HG03139 (cell line): Measurements from ENCODE around the gene LYSET.
"Not testable (repeated sequence)": the region's sequence is repeated elsewhere in the genome, so short reads cannot be mapped to it uniquely, and the experiment has no call there.

ENCODE experiments used
- ATAC-seq: cut with Tn5 transposase; IDR thresholded peaks from one replicate; pipeline ENCODE4 v1.9.1; 2021; ENCODE audit not compliant: unreplicated experiment

Gene LYSET

DNA sequence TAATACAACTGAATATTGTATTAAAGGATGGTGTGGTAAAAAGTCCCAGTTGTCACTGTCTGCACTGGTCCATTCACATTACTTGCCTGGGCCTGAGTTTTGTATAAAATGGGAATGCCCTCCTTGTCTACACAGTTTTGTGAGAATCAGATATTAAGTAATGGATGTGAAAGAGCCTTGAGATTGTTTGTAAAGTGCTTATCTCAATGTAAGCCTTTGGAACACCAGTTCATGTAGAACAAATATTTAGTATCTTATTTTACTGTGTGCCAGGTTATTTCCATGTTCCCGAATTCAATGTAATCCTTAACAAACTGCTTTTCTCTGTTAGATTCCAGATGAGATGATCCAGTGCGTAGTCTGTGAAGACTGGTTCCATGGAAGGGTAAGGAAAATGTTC lies 29.5 kb downstream of the LYSET start:
- no peak for ATAC-seq

DNA sequence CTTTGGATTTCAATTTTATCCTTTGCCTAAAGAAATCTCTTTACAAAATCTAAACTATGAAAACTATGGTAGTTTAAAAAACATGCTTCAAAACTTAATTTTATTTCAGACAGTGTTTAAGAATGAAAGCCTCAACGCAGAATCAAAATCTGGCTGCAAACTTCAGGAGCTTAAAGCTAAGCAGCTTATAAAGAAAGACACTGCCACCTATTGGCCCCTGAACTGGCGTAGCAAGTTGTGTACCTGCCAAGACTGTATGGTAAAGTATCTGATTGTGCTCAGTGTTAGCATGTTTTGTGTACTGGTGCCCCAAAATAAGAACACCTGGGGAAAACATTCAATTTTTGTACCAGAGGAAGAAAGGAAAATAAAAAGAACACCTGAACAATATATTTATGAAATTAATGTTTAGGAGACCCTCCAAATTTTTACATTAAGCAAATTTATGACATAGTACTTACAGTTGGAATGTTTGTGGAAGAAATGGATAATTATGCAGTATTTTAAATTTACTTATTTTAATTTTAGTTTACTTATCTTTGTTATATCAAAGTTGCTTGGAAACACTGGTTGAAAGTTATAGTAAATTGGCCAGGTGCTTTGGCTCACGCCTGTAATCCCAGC lies 34.1 kb downstream of the LYSET start:
- ATAC-seq = no peak

DNA sequence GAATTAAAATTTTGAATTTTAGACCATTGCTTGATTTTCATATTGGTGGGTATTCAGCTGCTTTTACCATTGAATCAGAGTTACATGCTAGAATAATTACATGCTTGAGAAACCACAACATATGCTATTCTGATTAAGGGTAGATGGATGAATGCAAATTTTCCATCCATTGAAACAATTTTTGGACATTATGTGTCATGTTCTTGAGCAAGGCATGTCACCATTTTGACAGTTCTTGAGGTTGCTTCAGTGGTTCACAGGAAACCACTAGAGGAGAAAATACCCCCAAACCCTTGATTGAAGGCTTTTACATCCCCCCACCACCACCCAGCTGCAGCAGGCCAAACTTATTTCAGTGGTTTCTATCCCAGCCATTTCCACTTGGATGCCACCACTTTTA lies 35.4 kb downstream of the LYSET start:
- no peak for ATAC-seq

DNA sequence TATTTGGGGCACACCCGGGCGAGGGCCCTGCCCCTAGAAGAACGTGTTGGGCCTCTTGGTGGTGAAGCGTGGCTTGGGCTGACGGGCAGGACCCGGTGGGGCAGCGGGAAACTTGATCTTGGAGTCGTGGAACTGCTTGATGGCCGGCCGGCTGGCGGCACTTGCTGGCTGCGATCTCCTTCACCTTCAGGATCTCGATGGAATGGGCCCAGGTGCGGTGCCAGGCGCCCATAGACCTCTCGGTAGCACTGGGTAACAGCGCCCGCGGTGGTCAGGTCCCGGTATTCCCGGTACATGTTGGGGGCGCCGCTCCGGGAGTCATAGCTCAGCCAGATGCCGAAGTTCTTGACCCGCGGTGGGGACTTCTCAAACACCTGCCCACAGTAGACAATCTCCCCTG lies 38.4 kb downstream of the LYSET start:
- ATAC-seq = no peak

DNA sequence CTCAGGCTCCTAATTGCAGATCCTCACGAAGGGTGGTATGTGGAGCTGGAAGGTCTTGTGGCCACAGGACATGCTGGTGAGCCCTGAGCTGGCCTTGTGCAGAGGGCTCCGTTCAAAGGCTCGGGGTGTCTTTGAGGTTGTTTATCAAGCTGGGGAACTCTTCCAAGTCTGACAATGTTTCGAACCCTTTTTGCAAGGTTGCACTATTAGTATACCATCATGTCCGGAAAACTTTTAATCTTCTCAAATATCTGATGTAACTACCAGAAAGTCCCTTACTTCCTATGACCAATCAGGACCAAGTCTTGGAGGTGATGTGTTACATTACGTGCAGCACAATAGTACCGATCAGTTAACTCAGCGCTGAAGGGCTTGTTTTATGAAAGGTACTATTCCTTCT lies 43.4 kb downstream of the LYSET start:
- no peak for ATAC-seq

DNA sequence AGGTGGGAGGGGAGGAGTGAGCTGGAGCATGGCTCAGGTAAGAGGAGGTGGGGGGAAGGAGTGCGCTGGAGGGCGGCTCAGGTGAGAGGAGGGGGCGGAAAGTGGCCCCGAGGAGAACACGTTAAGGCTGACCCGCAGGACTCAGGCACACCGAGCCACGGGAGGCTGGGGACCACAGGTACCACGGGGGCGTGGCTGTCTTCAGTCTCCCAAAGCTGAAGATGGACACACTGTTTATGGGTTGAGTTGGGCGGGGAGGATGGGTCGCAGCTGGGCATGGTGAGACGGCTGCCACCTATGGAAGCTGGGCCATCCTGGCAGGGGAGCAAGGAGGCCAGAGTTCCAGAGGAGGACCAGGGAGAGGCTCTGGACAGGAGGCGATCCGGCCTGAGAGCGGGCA lies 45.4 kb downstream of the LYSET start:
- ATAC-seq = no peak

DNA sequence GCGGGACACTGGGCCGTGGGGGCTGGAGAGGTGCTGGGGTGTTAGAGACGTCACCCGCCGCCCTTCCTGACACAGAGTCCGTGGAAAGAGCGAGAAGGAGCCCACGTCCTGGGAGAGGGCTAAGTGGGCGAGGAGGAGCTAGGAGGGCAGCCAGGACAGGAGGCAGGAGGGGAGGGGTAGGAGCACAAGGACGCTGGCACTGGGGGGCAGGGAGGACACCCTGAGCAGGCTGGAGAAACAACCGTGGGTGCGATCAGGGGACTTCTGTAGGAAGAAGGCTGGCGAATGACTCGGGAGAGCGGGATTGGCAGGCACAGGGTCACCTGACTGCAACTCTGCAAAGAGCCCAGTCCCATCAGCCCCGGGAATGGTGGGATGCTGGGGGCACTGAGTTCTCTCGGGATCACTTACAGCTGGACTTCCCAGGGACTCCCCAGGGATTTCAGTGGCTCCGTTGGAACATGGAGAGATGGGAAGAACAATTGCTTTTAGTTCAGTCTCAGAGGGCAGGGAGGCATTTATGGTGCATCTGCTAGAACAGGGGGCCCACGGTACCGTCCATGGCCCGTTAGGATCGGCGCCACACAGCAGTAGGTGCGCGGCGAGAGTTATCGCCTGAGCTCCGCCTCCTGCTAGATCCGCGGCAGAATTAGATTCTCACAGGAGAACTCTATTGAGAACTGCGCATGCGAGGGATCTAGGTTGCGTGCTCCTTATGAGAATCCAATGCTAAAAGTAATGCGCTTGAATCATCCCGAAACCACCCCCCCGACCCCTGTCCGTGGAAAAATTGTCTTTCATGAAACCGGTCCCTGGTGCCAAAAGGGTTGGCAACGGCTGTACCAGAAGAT lies 46.2 kb downstream of the LYSET start:
- ATAC-seq = no peak

DNA sequence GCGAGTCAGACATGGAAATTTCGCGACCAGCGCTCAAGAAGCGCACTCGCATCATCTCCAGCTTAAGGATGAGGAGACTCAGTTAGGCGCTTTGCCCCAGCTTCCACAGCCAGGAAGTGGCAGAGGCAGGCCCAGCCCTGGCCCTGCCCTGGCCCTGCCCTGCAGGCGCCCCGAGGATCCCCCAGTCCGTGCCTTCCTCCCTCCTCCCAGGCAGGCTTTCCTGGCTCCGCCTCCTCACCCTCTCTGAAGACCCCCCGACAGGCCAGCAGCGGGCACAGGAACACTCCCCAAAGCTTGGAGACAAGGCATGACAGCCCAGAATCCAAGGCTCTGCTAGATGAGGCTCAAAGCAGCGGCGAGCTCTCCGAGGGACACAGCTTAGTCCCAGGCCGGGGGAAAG lies 47.0 kb downstream of the LYSET start:
- no peak for ATAC-seq

DNA sequence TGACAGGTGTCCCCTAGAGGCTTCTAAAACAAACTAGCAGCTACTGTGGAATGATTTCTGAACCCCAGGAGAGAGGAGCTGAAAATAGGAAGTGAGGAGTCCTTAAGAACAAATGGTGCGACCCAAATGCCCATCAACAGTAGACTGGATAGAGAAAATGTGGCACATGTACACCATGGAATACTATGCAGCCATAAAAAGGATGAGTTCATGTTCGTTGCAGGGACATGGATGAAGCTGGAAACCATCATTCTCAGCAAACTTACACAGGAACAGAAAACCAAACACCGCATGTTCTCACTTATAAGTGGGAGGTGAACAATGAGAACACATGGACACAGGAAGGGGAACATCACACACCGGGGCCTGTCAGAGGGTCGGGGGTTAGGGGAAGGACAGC lies 48.0 kb downstream of the LYSET start:
- ATAC-seq = not testable (repeated sequence)

DNA sequence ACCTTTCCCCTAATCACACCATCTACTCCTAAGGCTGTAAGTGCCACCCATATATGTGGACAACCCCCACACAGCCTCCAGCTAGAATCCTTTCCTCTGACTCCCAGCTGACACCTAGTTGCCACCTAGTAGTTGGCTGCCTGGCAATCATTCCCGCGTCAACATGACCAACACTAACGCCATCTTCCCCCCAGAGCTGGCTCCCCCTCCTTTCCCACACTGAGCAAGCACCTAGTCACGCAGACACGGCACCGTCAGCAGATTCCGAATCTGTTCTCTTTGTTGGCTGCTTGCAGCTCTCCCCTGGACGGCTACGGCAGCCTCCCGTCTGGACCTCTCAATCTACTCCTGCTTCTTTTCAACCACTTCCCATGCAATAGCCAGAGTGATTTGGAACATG lies 49.7 kb downstream of the LYSET start:
- no peak for ATAC-seq
